Astrocyte (in vitro differentiated cells and primary cell): ENCODE results near the gene NPM1. TPM values are rescaled to one million over a fixed set of nuclear protein-coding genes. Genes with fewer than 3 reads are reported as not detected.

ENCODE experiments used
- DNase-seq: peaks from one replicate; pipeline ENCODE4 v3.0.0-alpha.2; 2010; ENCODE audit warnings: low read depth
- FAIRE-seq: peaks from 2 replicates; lab custom pipeline; 2011; peaks lifted over from hg19 to GRCh38; lab: Jason Lieb, UNC
- H2AFZ ChIP-seq: 2 replicates; pipeline ENCODE4 v1.6.0; 2012; ENCODE audit warnings: low read depth, low read length, inconsistent platforms
- H3K27ac ChIP-seq: 2 replicates; pipeline ENCODE4 v1.5.1; 2011; ENCODE audit warnings: low read depth, low read length, inconsistent platforms
- H3K27me3 ChIP-seq: 2 replicates; pipeline ENCODE4 v1.6.0; 2011; ENCODE audit warnings: low read length, inconsistent platforms; ENCODE audit not compliant: insufficient read depth
- H3K36me3 ChIP-seq: 2 replicates; pipeline ENCODE4 v1.5.1; 2011; ENCODE audit warnings: low read length, inconsistent platforms; ENCODE audit not compliant: insufficient read depth
- H3K4me1 ChIP-seq: 2 replicates; pipeline ENCODE4 v1.5.1; 2011; ENCODE audit warnings: low read length, inconsistent platforms; ENCODE audit not compliant: insufficient read depth
- H3K4me2 ChIP-seq: 2 replicates; pipeline ENCODE4 v1.6.0; 2012; ENCODE audit warnings: low read length, inconsistent platforms
- H3K4me3 ChIP-seq: 2 replicates; pipeline ENCODE4 v1.5.1; 2011; ENCODE audit warnings: low read depth, mild to moderate bottlenecking, low read length, inconsistent platforms; ENCODE audit not compliant: insufficient read depth
- H3K79me2 ChIP-seq: 2 replicates; pipeline ENCODE4 v1.6.0; 2012; ENCODE audit warnings: mild to moderate bottlenecking, low read length, inconsistent platforms; ENCODE audit not compliant: insufficient read depth
- H3K9ac ChIP-seq: 2 replicates; pipeline ENCODE4 v1.6.0; 2012; ENCODE audit warnings: mild to moderate bottlenecking, low read length, inconsistent platforms
- H3K9me3 ChIP-seq: 2 replicates; pipeline ENCODE4 v1.5.1; 2012; ENCODE audit warnings: low read depth, mild to moderate bottlenecking, low read length, inconsistent platforms; ENCODE audit not compliant: insufficient read depth
- H4K20me1 ChIP-seq: 2 replicates; pipeline ENCODE4 v1.6.0; 2012; ENCODE audit warnings: low read length, inconsistent platforms; ENCODE audit not compliant: insufficient read depth
- H3K27ac Mint-ChIP-seq: one replicate; pipeline ENCODE4 v1.8.0; 2021; ENCODE audit warnings: mild to moderate bottlenecking, mixed read lengths; ENCODE audit not compliant: unreplicated experiment
- H3K27me3 Mint-ChIP-seq: one replicate; pipeline ENCODE4 v1.8.0; 2021; ENCODE audit warnings: low read depth, mixed read lengths; ENCODE audit not compliant: unreplicated experiment
- H3K36me3 Mint-ChIP-seq: one replicate; pipeline ENCODE4 v1.8.0; 2021; ENCODE audit warnings: low read depth, mixed read lengths; ENCODE audit not compliant: unreplicated experiment
- H3K4me1 Mint-ChIP-seq: one replicate; pipeline ENCODE4 v1.8.0; 2021; ENCODE audit warnings: low read depth, mixed read lengths; ENCODE audit not compliant: unreplicated experiment
- H3K4me3 Mint-ChIP-seq: one replicate; pipeline ENCODE4 v1.8.0; 2021; ENCODE audit warnings: mild to moderate bottlenecking, moderate library complexity, mixed read lengths; ENCODE audit not compliant: unreplicated experiment
- H3K9me3 Mint-ChIP-seq: one replicate; pipeline ENCODE4 v1.8.0; 2021; ENCODE audit warnings: mild to moderate bottlenecking, mixed read lengths; ENCODE audit not compliant: unreplicated experiment
- CTCF ChIP-seq: IDR thresholded peaks from 2 replicates; pipeline ENCODE4 v1.5.1; 2011; ENCODE audit warnings: low read depth, mild to moderate bottlenecking, inconsistent platforms, low read length, moderate library complexity; ENCODE audit not compliant: insufficient read depth
- EZH2 ChIP-seq: IDR thresholded peaks from 2 replicates; pipeline ENCODE4 v1.6.1; 2012; ENCODE audit warnings: mild to moderate bottlenecking, low read length, inconsistent platforms; ENCODE audit not compliant: insufficient read depth
- total RNA-seq: library from RNA; stranded (reverse); gene quantifications from 2 replicates; pipeline ENCODE4 v1.2.1, GENCODE V29; 2021

Gene NPM1
- total RNA-seq, 1 donor from 2014 or later = 1,219 TPM

- H4K20me1 ChIP-seq = no peaks in the 10 kb centered on the region
- TF ChIP-seq CTCF (no peak), EZH2 (no peak)
- Mint-ChIP-seq H3K27me3 (peaks cover 24% of the 10 kb centered on the region), H3K9me3 (no peaks in the 10 kb centered on the region), H3K27ac (no peak overlapping the region), H3K4me1 (peaks cover 11% of the 10 kb centered on the region), H3K36me3 (peaks cover 16% of the 10 kb centered on the region), H3K4me3 (peak overlapping the region; percentile 8)
- peak overlapping the region; percentile 20 for H2AFZ ChIP-seq
- peak; percentile 81 for DNase-seq
- peaks cover 15% of the 10 kb centered on the region for H3K4me1 ChIP-seq
- H3K4me2 ChIP-seq = peak overlapping the region; percentile 9
- no peaks in the 10 kb centered on the region for H3K36me3 ChIP-seq
- H3K4me3 ChIP-seq = no peak overlapping the region
- H3K9me3 ChIP-seq = no peaks in the 10 kb centered on the region
- no peak overlapping the region for H3K9ac ChIP-seq
- H3K27me3 ChIP-seq = no peaks in the 10 kb centered on the region
- no peak overlapping the region for H3K27ac ChIP-seq
- no peaks in the 10 kb centered on the region for H3K79me2 ChIP-seq
- no peak for FAIRE-seq
Observed at GRCh38 chr5:171445644-171446516, 58.2 kb downstream of the NPM1 start.

GRCh38 chr5:171447226-171447625 lies 59.6 kb downstream of the NPM1 start:
- H2AFZ ChIP-seq = no peak overlapping the region
- no peaks in the 10 kb centered on the region for H3K79me2 ChIP-seq
- H3K36me3 ChIP-seq = no peaks in the 10 kb centered on the region
- TF ChIP-seq EZH2 (no peak), CTCF (no peak)
- FAIRE-seq (no peak), DNase-seq (peak; percentile 22)
- peaks cover 19% of the 10 kb centered on the region for H3K4me1 ChIP-seq
- H3K9me3 Mint-ChIP-seq = no peaks in the 10 kb centered on the region
- no peak overlapping the region for H3K27ac Mint-ChIP-seq
- H3K4me1 Mint-ChIP-seq = peaks cover 11% of the 10 kb centered on the region
- no peaks in the 10 kb centered on the region for H3K27me3 ChIP-seq
- no peak overlapping the region for H3K9ac ChIP-seq
- H3K36me3 Mint-ChIP-seq = peaks cover 16% of the 10 kb centered on the region
- H3K4me3 ChIP-seq = no peak overlapping the region
- no peak overlapping the region for H3K4me2 ChIP-seq
- no peaks in the 10 kb centered on the region for H3K9me3 ChIP-seq
- peaks cover 24% of the 10 kb centered on the region for H3K27me3 Mint-ChIP-seq
- no peaks in the 10 kb centered on the region for H4K20me1 ChIP-seq
- no peak overlapping the region for H3K27ac ChIP-seq
- H3K4me3 Mint-ChIP-seq = no peak overlapping the region

GRCh38 chr5:171449426-171449825 lies 61.8 kb downstream of the NPM1 start:
- H3K36me3 ChIP-seq = no peaks in the 10 kb centered on the region
- H3K27ac ChIP-seq = no peak overlapping the region
- peaks cover 6% of the 10 kb centered on the region for H3K4me1 Mint-ChIP-seq
- H3K4me2 ChIP-seq = no peak overlapping the region
- TF ChIP-seq EZH2 (no peak), CTCF (no peak)
- no peak overlapping the region for H3K27ac Mint-ChIP-seq
- peaks cover 19% of the 10 kb centered on the region for H3K4me1 ChIP-seq
- H3K79me2 ChIP-seq = no peaks in the 10 kb centered on the region
- DNase-seq (no peak), FAIRE-seq (no peak)
- H3K9me3 ChIP-seq = no peaks in the 10 kb centered on the region
- peaks cover 41% of the 10 kb centered on the region for H3K27me3 Mint-ChIP-seq
- no peaks in the 10 kb centered on the region for H3K9me3 Mint-ChIP-seq
- H3K4me3 Mint-ChIP-seq = no peak overlapping the region
- no peaks in the 10 kb centered on the region for H4K20me1 ChIP-seq
- H3K9ac ChIP-seq = no peak overlapping the region
- H3K4me3 ChIP-seq = no peak overlapping the region
- H3K27me3 ChIP-seq = no peaks in the 10 kb centered on the region
- H3K36me3 Mint-ChIP-seq = peaks cover 25% of the 10 kb centered on the region
- H2AFZ ChIP-seq = no peak overlapping the region
